Immature natural killer cell (primary cell): Measurements from ENCODE around the gene LRRC2. TPM values are rescaled to one million over a fixed set of nuclear protein-coding genes. Genes with fewer than 3 reads are reported as not detected.
"Not testable (repeated sequence)": the region's sequence is repeated elsewhere in the genome, so short reads cannot be mapped to it uniquely, and the experiment has no call there.

ENCODE experiments used
- DNase-seq, 3 donors: peaks; one replicate each; pipeline ENCODE4 v3.0.0; 2022; ENCODE audit warnings: mixed read lengths in 1 of 3
- H3K27ac Mint-ChIP-seq, 6 donors: one replicate each; pipeline ENCODE4 v1.8.0; 2020; ENCODE audit warnings: mixed read lengths in 6 of 6, mild to moderate bottlenecking in 5 of 6, inconsistent platforms in 4 of 6, moderate library complexity in 3 of 6
- H3K27me3 Mint-ChIP-seq, 3 donors: one replicate each; pipeline ENCODE4 v1.8.0; 2020 to 2021; ENCODE audit warnings: low read depth in 3 of 3, mild to moderate bottlenecking in 3 of 3, mixed read lengths in 3 of 3, moderate library complexity in 3 of 3, inconsistent platforms in 1 of 3
- H3K36me3 Mint-ChIP-seq, 3 donors: one replicate each; pipeline ENCODE4 v1.8.0; 2020; ENCODE audit warnings: mixed read lengths in 3 of 3, inconsistent platforms in 2 of 3, mild to moderate bottlenecking in 2 of 3
- H3K4me1 Mint-ChIP-seq, 2 donors: one replicate each; pipeline ENCODE4 v1.8.0; 2020; ENCODE audit warnings: inconsistent platforms in 2 of 2, mild to moderate bottlenecking in 2 of 2, mixed read lengths in 2 of 2, moderate library complexity in 1 of 2
- H3K4me3 Mint-ChIP-seq, 5 donors: one replicate each; pipeline ENCODE4 v1.8.0; 2020; ENCODE audit warnings: mild to moderate bottlenecking in 5 of 5, mixed read lengths in 5 of 5, inconsistent platforms in 3 of 5, moderate library complexity in 3 of 5
- H3K9me3 Mint-ChIP-seq, 6 donors: one replicate each; pipeline ENCODE4 v1.8.0; 2020; ENCODE audit warnings: mild to moderate bottlenecking in 6 of 6, mixed read lengths in 6 of 6, inconsistent platforms in 4 of 6, moderate library complexity in 3 of 6
- polyA plus RNA-seq, 3 donors: library from polyadenylated mRNA; unstranded; fragments of 300-500 nt; fragmentation: Illumina TruSeq; gene quantifications; one replicate each; pipeline ENCODE4 v1.2.3, GENCODE V29; 2021

The LRRC2 gene
- polyA plus RNA-seq, 3 donors from 2014 or later = not detected

- not testable (repeated sequence) for DNase-seq, H3K27me3 Mint-ChIP-seq, H3K9me3 Mint-ChIP-seq, H3K27ac Mint-ChIP-seq, H3K4me1 Mint-ChIP-seq, H3K36me3 Mint-ChIP-seq, H3K4me3 Mint-ChIP-seq
Measured at GRCh38 chr3:46522201-46522600, 43.9 kb downstream of the LRRC2 start.

GRCh38 chr3:46521096-46521495, 45.0 kb downstream of the LRRC2 start:
- H3K36me3 Mint-ChIP-seq = no peaks in the 10 kb centered on the region
- H3K27me3 Mint-ChIP-seq = peaks cover 0 to 8% (median 0%) of the 10 kb centered on the region in 3 donors
- H3K4me3 Mint-ChIP-seq = no peak overlapping the region
- no peak for DNase-seq
- H3K4me1 Mint-ChIP-seq = peaks cover 0 to 8% of the 10 kb centered on the region in 2 donors
- no peaks in the 10 kb centered on the region for H3K9me3 Mint-ChIP-seq
- peak overlapping the region in 1 of 6 donors; percentile 3 for H3K27ac Mint-ChIP-seq

GRCh38 chr3:46520531-46520930, 45.6 kb downstream of the LRRC2 start:
- H3K4me3 Mint-ChIP-seq = no peak overlapping the region
- no peak for DNase-seq
- H3K27ac Mint-ChIP-seq = peak overlapping the region in 1 of 6 donors; percentile 3
- peaks cover 0 to 8% (median 0%) of the 10 kb centered on the region in 3 donors for H3K27me3 Mint-ChIP-seq
- no peaks in the 10 kb centered on the region for H3K9me3 Mint-ChIP-seq
- no peaks in the 10 kb centered on the region for H3K36me3 Mint-ChIP-seq
- peaks cover 0 to 8% of the 10 kb centered on the region in 2 donors for H3K4me1 Mint-ChIP-seq

GRCh38 chr3:46519952-46520351, 46.1 kb downstream of the LRRC2 start:
- peaks cover 0 to 8% (median 0%) of the 10 kb centered on the region in 3 donors for H3K27me3 Mint-ChIP-seq

GRCh38 chr3:46517784-46518181, 48.3 kb downstream of the LRRC2 start:
- Mint-ChIP-seq H3K36me3 (no peaks in the 10 kb centered on the region), H3K4me1 (peaks cover 0 to 8% of the 10 kb centered on the region in 2 donors), H3K9me3 (no peaks in the 10 kb centered on the region), H3K27me3 (peaks cover 0 to 6% (median 0%) of the 10 kb centered on the region in 3 donors), H3K4me3 (no peak overlapping the region), H3K27ac (no peak overlapping the region)
- no peak for DNase-seq

More at GRCh38 chr3:46519952-46520351, 46.1 kb downstream of the LRRC2 start:
- H3K27ac Mint-ChIP-seq = no peak overlapping the region
- no peak overlapping the region for H3K4me3 Mint-ChIP-seq
- peaks cover 0 to 8% of the 10 kb centered on the region in 2 donors for H3K4me1 Mint-ChIP-seq
- no peaks in the 10 kb centered on the region for H3K36me3 Mint-ChIP-seq
- DNase-seq = no peak
- H3K9me3 Mint-ChIP-seq = no peaks in the 10 kb centered on the region

- H3K4me1 Mint-ChIP-seq = peaks cover 0 to 8% of the 10 kb centered on the region in 2 donors
- peaks cover 0 to 9% (median 0%) of the 10 kb centered on the region in 3 donors for H3K27me3 Mint-ChIP-seq
- DNase-seq = peak in 1 of 3 donors; percentile 8
- no peaks in the 10 kb centered on the region for H3K9me3 Mint-ChIP-seq
- no peak overlapping the region for H3K27ac Mint-ChIP-seq
- no peaks in the 10 kb centered on the region for H3K36me3 Mint-ChIP-seq
- no peak overlapping the region for H3K4me3 Mint-ChIP-seq
Measured at GRCh38 chr3:46517016-46517783, 48.9 kb downstream of the LRRC2 start.

- H3K4me1 Mint-ChIP-seq = peaks cover 0 to 8% of the 10 kb centered on the region in 2 donors
- no peak overlapping the region for H3K4me3 Mint-ChIP-seq
- no peak overlapping the region for H3K27ac Mint-ChIP-seq
- H3K9me3 Mint-ChIP-seq = no peaks in the 10 kb centered on the region
- H3K36me3 Mint-ChIP-seq = no peaks in the 10 kb centered on the region
- DNase-seq = no peak
- peaks cover 0 to 9% (median 0%) of the 10 kb centered on the region in 3 donors for H3K27me3 Mint-ChIP-seq
Measured at GRCh38 chr3:46516521-46516920, 49.6 kb downstream of the LRRC2 start.

- no peak for DNase-seq
- Mint-ChIP-seq H3K36me3 (no peaks in the 10 kb centered on the region), H3K4me1 (peaks cover 0 to 8% of the 10 kb centered on the region in 2 donors), H3K4me3 (no peak overlapping the region), H3K9me3 (no peaks in the 10 kb centered on the region), H3K27me3 (peaks cover 0 to 11% (median 4%) of the 10 kb centered on the region in 3 donors), H3K27ac (peak overlapping the region in 1 of 6 donors; percentile 3)
Measured at GRCh38 chr3:46512191-46512749, 53.8 kb downstream of the LRRC2 start.

- H3K4me1 Mint-ChIP-seq = peaks cover 0 to under 1% of the 10 kb centered on the region in 2 donors
- H3K9me3 Mint-ChIP-seq = no peaks in the 10 kb centered on the region
- DNase-seq = no peak
- H3K36me3 Mint-ChIP-seq = no peaks in the 10 kb centered on the region
- peak overlapping the region in 1 of 6 donors; percentile 71 for H3K27ac Mint-ChIP-seq
- H3K4me3 Mint-ChIP-seq = no peak overlapping the region
- peaks cover 1 to 8% (median 6%) of the 10 kb centered on the region in 3 donors for H3K27me3 Mint-ChIP-seq
Measured at GRCh38 chr3:46509661-46510187, 56.4 kb downstream of the LRRC2 start.

GRCh38 chr3:46508850-46509591, 57.1 kb downstream of the LRRC2 start:
- H3K27ac Mint-ChIP-seq = no peak overlapping the region
- H3K36me3 Mint-ChIP-seq = no peaks in the 10 kb centered on the region
- no peak for DNase-seq
- H3K4me3 Mint-ChIP-seq = no peak overlapping the region
- peaks cover 0 to 2% of the 10 kb centered on the region in 2 donors for H3K4me1 Mint-ChIP-seq
- peaks cover 1 to 8% (median 6%) of the 10 kb centered on the region in 3 donors for H3K27me3 Mint-ChIP-seq
- H3K9me3 Mint-ChIP-seq = no peaks in the 10 kb centered on the region

GRCh38 chr3:46506526-46506925, 59.6 kb downstream of the LRRC2 start:
- Mint-ChIP-seq H3K4me3 (no peak overlapping the region), H3K27me3 (peaks cover 1 to 11% (median 4%) of the 10 kb centered on the region in 3 donors), H3K36me3 (no peaks in the 10 kb centered on the region), H3K27ac (no peak overlapping the region), H3K4me1 (peaks cover 0 to 2% of the 10 kb centered on the region in 2 donors), H3K9me3 (no peaks in the 10 kb centered on the region)
- no peak for DNase-seq

GRCh38 chr3:46505953-46506352, 60.1 kb downstream of the LRRC2 start:
- H3K9me3 Mint-ChIP-seq = no peaks in the 10 kb centered on the region
- peaks cover 0 to 2% of the 10 kb centered on the region in 2 donors for H3K4me1 Mint-ChIP-seq
- no peak for DNase-seq
- peaks cover 1 to 11% (median 4%) of the 10 kb centered on the region in 3 donors for H3K27me3 Mint-ChIP-seq
- H3K36me3 Mint-ChIP-seq = no peaks in the 10 kb centered on the region
- no peak overlapping the region for H3K4me3 Mint-ChIP-seq
- H3K27ac Mint-ChIP-seq = no peak overlapping the region

- Mint-ChIP-seq H3K9me3 (no peaks in the 10 kb centered on the region), H3K4me1 (peaks cover 0 to 2% of the 10 kb centered on the region in 2 donors), H3K27ac (no peak overlapping the region), H3K36me3 (no peaks in the 10 kb centered on the region), H3K4me3 (no peak overlapping the region), H3K27me3 (peaks cover 1 to 10% (median 4%) of the 10 kb centered on the region in 3 donors)
- DNase-seq = no peak
Measured at GRCh38 chr3:46504789-46505188, 61.3 kb downstream of the LRRC2 start.
